Measurements from ENCODE around the gene SLC24A3.
"Not testable (repeated sequence)": the region's sequence is repeated elsewhere in the genome, so short reads cannot be mapped to it uniquely, and the experiment has no call there.

SLC24A3 gene

GRCh38 chr20:19734811-19735210 lies 522.4 kb downstream of the SLC24A3 start:
- DNase-seq (ENCODE audit: low read depth in 2 of 3, low spot score in 1 of 3), result no peak

GRCh38 chr20:19735446-19735845 lies 523.0 kb downstream of the SLC24A3 start:
- DNase-seq (ENCODE audit: low read depth in 2 of 3, low spot score in 1 of 3), result no peak

GRCh38 chr20:19737025-19737424 lies 524.6 kb downstream of the SLC24A3 start:
- peak in 1 of 3 donors; percentile 15 for DNase-seq (ENCODE audit: low read depth in 2 of 3, low spot score in 1 of 3)

GRCh38 chr20:19738951-19739350 lies 526.5 kb downstream of the SLC24A3 start:
- no peak for DNase-seq (ENCODE audit: low read depth in 2 of 3, low spot score in 1 of 3)

GRCh38 chr20:19739351-19739750 lies 526.9 kb downstream of the SLC24A3 start:
- no peak for DNase-seq (ENCODE audit: low read depth in 2 of 3, low spot score in 1 of 3)

- no peak for DNase-seq (ENCODE audit: low read depth in 2 of 3, low spot score in 1 of 3)
Observed at GRCh38 chr20:19740512-19740911, 528.1 kb downstream of the SLC24A3 start.

GRCh38 chr20:19741924-19742323 lies 529.5 kb downstream of the SLC24A3 start:
- no peak for DNase-seq (ENCODE audit: low read depth in 2 of 3, low spot score in 1 of 3)

- no peak for DNase-seq (ENCODE audit: low read depth in 2 of 3, low spot score in 1 of 3)
Observed at GRCh38 chr20:19742974-19743639, 530.7 kb downstream of the SLC24A3 start.

GRCh38 chr20:19743640-19743995 lies 531.2 kb downstream of the SLC24A3 start:
- DNase-seq (ENCODE audit: low read depth in 2 of 3, low spot score in 1 of 3), result no peak

GRCh38 chr20:19745106-19745505 lies 532.7 kb downstream of the SLC24A3 start:
- no peak for DNase-seq (ENCODE audit: low read depth in 2 of 3, low spot score in 1 of 3)

GRCh38 chr20:19745584-19745983 lies 533.1 kb downstream of the SLC24A3 start:
- DNase-seq (ENCODE audit: low read depth in 2 of 3, low spot score in 1 of 3), result no peak

- no peak for DNase-seq (ENCODE audit: low read depth in 2 of 3, low spot score in 1 of 3)
Observed at GRCh38 chr20:19746396-19746795, 534.0 kb downstream of the SLC24A3 start.

- no peak for DNase-seq (ENCODE audit: low read depth in 2 of 3, low spot score in 1 of 3)
Observed at GRCh38 chr20:19747903-19748302, 535.5 kb downstream of the SLC24A3 start.

GRCh38 chr20:19748681-19749080 lies 536.2 kb downstream of the SLC24A3 start:
- DNase-seq (ENCODE audit: low read depth in 2 of 3, low spot score in 1 of 3), result no peak

- no peak for DNase-seq (ENCODE audit: low read depth in 2 of 3, low spot score in 1 of 3)
Observed at GRCh38 chr20:19749618-19750071, 537.2 kb downstream of the SLC24A3 start.

- DNase-seq (ENCODE audit: low read depth in 2 of 3, low spot score in 1 of 3), result no peak
Observed at GRCh38 chr20:19750101-19750606, 537.7 kb downstream of the SLC24A3 start.

- no peak for DNase-seq (ENCODE audit: low read depth in 2 of 3, low spot score in 1 of 3)
Observed at GRCh38 chr20:19750907-19751636, 538.6 kb downstream of the SLC24A3 start.

GRCh38 chr20:19754201-19754600 lies 541.8 kb downstream of the SLC24A3 start:
- not testable (repeated sequence) for DNase-seq (ENCODE audit: low read depth in 2 of 3, low spot score in 1 of 3)

GRCh38 chr20:19756761-19757486 lies 544.5 kb downstream of the SLC24A3 start:
- DNase-seq (ENCODE audit: low read depth in 2 of 3, low spot score in 1 of 3), result no peak

GRCh38 chr20:19757487-19758132 lies 545.2 kb downstream of the SLC24A3 start:
- no peak for DNase-seq (ENCODE audit: low read depth in 2 of 3, low spot score in 1 of 3)

GRCh38 chr20:19758133-19758500 lies 545.7 kb downstream of the SLC24A3 start, which contains the start of gene RIN2:
RIN2 (plus strand) TSS chr20:19758258; CDS start chr20:19889602, 131,344 bp downstream.
- no peak for DNase-seq (ENCODE audit: low read depth in 2 of 3, low spot score in 1 of 3)

Measured in stimulated activated CD4-positive, alpha-beta T cell treated with anti-CD3 and anti-CD28 coated beads, Interleukin-12 subunit alpha, Interleukin-12 subunit beta, amount 100 ng/mL, for 48 hours (primary cell).